HG03442 (cell line): ENCODE results near the gene SIGLEC15.
"Not testable (repeated sequence)": the region's sequence is repeated elsewhere in the genome, so short reads cannot be mapped to it uniquely, and the experiment has no call there.

Source experiments
- ATAC-seq: cut with Tn5 transposase; IDR thresholded peaks from one replicate; pipeline ENCODE4 v1.9.1; 2021; ENCODE audit warnings: mild to moderate bottlenecking, moderate library complexity; ENCODE audit not compliant: unreplicated experiment

The SIGLEC15 gene, protein sequence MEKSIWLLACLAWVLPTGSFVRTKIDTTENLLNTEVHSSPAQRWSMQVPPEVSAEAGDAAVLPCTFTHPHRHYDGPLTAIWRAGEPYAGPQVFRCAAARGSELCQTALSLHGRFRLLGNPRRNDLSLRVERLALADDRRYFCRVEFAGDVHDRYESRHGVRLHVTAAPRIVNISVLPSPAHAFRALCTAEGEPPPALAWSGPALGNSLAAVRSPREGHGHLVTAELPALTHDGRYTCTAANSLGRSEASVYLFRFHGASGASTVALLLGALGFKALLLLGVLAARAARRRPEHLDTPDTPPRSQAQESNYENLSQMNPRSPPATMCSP

DNA sequence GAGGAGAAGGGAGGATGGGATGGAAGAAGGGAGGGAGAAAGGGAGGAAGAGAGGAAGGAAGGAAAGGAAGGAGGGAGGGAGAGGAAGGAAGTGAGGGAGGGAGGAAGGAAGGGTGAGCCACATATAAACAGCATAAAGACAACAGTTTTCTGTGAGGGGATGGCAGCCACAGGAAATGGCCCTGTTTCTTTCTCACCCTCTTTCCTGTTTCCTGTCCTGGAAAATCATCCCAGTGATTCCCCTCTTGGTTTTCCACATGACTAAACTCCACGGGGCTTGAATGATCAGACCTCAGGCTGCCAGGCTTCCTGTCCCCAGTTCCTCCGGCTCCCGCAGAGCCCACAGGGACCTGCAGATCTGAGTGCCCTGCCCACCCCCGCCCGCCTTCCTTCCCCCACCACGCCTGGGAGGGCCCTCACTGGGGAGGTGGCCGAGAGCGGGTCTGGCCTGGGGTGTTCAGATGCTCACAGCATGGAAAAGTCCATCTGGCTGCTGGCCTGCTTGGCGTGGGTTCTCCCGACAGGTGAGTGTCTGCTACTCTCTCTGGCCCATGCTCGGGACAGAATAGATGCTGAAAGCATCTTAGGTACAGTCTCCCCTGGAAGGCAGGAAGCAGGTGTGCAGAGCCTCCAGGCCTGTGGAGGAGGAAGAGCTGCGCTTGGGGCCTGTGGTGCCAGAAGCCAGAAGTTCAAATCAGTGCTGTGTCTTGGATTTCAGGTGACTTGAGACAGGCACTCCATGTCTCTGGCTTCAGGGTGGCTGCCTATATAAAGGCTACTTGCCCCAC lies at the start of gene SIGLEC15:
Gene SIGLEC15, plus strand, starts transcription at position 418 of the 787 bp plus-strand sequence. Its CDS starts 54 bp downstream, at position 472.
- no peak for ATAC-seq

DNA sequence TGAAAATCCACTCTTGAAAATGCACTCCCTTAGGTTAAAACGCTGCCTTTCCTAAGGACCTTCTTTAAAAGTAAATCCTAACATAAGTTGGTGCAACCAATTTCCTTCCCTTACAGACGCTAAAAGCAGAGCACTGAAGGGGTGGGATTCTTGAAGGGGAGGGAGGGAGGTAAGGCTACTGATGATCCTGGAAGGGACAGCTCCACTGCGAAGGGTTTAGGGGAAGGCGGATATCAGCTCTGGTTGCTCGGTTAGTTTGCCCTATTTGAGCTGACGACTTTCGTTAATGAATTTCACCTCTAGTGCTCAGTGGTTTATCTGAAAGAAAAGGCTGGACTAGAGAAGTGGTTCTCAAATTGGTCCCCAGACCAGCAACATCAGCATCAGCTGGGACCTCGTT lies 49.7 kb upstream of the SIGLEC15 start:
- ATAC-seq = no peak

DNA sequence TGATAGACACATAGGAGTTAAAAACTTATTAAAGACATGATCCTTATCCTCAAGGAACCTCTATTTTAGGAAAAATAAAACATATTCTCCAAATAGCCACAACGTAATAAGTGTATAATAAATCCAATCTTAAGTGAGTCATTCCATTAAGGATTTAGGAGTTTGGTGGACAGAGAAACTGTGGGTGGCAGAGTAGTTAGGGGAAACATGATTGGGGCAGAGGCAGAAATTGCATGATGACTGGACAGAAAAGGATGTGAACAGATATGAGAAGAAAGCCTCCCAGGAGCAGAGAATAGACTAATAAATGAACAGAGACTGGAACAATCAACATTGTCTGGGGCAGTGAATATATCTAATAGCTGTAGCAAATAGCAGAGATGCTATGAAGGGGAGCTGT lies 48.1 kb upstream of the SIGLEC15 start:
- no peak for ATAC-seq

DNA sequence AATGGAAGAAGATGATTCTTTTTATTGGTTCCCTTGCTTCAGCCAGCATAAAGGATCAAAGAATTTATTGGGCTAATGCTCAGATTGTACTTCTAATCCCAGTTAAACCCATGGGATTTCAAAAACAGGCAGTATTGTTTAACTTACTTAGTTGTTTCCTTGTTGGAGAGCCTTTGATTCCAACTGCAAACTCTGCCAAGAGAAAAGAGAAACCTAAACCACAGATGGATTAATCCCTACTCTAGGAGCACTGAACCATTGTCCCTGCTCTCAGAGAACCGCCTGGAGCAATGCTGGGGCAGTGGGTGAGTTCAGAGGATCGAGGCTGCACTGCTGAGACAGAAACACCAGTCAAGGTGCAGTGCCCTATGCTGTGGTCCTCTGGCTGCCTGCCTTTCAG lies 44.9 kb upstream of the SIGLEC15 start:
- ATAC-seq = no peak

DNA sequence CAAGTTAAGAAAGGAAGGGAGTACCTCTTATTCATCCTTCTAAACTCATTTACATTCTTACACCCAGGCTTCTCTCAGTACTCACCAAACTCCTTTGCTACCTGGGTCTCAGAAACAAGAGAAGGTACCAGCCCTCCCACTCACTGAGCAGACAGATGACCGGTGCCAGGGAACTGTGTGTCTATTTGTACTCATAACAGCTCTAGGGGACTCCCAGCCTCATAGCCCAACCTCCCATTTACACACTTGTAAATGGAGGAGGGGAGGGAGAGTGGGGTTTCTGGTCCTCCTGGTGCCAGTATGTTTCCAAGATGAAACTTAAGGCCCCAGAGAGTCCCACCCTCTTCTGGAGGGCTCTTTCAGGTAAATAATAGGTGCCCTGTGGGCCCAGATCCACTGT lies 42.8 kb upstream of the SIGLEC15 start:
- no peak for ATAC-seq

DNA sequence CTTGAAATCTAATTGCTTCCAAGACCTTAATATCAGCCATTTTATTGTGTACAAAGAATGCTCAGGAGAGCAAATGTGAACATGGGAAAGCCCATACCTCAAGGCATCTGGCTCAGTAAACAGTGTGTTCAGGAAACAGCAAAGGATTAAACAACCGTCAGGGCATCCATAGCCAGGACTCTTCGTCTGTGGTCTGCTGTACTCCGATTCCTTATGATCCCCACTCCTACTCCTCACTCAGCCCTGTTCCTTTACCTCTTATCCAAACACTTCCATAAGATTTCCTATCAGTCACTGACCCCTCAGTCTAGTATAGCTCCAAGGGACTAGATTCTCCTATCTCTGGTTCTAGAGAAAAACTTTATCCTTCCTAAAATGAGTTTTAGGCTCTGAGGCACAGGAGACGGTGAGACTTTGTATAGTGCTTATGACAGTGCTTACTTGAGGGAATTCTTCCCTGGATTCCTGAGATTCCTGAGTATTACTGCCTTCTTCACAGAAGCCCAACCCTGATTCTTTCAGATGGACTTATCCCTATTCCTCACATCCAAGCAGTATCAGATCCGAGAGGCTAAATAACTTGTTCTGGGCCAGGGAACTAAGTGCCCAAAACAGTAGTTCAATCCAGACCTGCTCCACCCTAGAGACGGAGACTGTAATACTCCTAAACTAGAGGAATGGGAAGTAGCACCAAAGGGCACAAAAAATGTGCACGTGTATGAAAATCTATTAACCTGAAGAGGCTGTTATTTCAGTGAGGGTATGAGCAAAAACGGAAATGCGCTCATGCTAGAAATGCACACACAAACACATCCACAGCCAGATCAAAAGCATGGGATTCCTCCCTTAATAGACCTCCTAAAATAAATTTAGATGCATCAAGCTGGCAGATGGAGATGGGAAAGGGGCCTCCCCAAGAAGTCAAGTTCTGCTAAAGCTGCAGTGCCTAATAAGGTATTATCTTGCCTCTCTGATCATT lies 42.1 kb upstream of the SIGLEC15 start:
- no peak for ATAC-seq

DNA sequence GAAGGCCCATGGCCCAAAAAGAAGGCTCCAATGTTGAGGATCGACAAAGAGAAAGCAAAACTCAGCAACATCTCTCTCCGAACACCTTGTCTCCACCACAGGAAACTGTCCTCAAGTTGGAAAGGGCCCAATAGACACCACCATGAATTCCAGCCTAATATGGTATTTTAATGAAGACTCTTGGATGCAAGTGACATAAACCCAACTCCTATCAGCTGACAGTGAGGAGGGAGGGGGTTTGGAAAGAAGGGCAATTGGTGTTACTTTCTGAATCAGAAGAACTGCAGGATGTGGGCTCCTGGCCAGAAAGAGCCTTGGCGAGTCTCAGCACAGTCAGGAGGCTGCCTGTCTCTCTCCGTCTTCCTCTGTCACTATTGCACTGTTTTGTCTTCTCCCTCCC lies 40.3 kb upstream of the SIGLEC15 start:
- ATAC-seq = peak; percentile 46

DNA sequence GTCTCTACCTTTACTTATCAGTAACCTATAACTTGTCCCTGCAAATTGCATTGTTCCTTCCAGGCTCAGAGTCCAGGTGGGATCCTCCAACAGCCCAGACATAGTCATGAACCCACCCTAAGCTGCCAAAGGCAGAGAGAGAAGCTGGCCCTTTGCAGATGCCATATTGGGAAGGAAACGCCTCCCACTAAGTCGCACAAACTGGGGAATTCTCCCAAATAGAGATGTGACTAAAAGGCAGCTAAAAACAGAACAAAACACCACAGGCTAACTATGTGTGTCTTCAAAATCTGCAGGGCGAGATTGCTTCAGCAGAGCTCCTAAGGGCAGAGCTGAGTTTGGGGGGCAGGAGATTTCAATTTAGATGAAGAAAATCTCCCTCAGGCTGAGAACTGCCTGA lies 38.5 kb upstream of the SIGLEC15 start:
- no peak for ATAC-seq

DNA sequence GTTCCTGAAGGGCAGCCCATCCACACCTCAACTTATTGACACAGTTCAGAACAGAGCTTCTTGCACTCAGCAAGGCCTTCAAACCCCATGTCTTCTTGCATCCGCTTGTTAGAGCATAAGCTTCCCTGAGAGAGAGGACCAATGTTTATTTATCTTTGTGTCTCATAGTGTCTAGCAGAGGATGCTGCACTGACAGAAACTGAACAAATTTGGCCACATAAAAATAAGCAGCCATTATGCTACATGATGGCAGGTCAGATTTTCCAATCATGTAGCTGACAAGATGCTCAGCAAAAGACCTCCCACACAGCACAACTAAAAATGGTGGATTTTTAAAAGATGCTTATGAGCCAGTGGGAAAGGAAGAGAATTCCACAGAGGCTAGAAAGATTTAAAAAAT lies 38.1 kb upstream of the SIGLEC15 start:
- no peak for ATAC-seq

DNA sequence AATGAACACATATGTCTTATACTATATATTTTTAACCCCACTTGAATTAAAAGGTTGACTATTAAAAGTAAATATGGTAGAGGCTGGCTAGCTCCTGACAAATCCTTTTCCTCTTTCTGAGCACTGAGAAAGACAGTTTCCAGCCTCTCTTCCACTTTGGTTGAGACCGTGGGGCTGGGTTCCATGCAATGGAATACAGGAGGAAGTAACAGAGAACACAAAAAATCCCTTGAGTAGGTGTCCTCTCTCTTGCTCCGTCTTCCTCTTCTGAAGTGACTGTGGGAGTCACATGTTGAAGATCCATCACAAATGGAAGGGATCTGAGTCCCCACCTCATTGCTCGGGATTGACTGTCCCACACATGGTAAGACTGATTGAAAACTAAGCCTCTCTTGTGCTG lies 36.6 kb upstream of the SIGLEC15 start:
- ATAC-seq = no peak

DNA sequence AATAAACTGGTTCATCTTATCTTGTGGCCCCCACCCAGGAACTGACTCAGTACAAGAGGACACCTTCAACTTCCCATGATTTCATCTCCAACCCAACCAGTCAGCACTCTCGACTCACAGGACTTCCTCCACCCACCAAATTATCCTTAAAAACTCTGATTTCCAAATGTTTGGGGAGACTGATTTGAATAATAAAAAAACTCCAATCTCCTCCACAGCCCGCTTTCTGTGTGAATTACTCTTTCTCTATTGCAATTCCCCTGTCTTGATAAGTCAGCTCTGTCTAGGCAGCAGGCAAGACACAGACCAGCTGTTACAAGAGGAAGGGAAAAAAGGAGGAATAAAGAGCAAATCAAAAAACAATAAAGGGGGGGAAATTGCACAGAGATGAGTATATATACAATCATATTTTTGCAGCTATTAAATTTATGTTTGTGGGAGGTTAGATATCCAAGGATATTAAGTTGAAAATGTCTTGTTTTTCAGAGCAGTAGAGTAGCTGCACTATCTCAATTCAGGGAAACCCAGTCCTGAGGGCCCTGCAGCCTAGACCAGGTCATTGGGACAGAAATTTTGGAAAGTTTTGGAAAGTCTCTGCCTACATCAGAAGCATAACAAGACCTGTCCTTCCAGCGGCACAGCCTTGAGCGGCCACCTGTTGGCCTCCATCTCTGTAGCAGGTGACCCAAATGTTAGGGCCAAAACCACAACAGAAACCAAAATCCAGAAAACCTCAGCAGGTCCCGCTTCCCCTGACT lies 32.8 kb upstream of the SIGLEC15 start:
- ATAC-seq = no peak

DNA sequence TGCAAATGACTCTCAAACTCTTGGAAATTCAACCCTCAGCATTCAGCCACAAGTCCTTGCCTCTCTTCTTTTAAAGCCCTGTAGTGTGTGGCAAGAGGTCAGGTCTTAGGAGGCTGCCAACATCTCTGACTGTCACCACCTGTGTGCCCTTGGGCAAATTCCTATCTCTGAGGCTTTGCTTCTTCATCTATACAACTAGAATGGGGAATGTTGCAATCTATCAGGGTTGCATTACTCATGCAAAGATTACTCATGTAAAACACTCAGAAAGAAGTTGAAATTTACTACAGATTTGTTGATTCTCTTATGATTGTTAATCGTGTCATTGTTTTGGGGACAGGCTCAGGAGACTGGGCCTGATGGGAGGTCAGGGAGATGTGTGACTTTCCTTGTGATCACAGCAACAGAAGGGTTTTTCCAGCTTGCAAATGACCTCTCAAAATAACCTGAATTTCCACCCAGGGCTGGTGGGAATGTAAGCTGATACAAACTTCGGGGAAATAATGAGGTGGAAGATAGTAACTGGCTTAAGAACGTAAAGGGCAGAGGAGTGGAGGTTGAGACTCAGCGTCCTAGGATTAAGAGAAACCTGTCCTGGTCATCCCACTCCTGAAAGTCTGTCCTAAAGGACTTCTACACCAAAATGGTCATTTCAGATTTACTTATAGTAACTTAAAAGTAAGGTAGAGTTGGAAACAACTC lies 32.1 kb upstream of the SIGLEC15 start:
- ATAC-seq = no peak

DNA sequence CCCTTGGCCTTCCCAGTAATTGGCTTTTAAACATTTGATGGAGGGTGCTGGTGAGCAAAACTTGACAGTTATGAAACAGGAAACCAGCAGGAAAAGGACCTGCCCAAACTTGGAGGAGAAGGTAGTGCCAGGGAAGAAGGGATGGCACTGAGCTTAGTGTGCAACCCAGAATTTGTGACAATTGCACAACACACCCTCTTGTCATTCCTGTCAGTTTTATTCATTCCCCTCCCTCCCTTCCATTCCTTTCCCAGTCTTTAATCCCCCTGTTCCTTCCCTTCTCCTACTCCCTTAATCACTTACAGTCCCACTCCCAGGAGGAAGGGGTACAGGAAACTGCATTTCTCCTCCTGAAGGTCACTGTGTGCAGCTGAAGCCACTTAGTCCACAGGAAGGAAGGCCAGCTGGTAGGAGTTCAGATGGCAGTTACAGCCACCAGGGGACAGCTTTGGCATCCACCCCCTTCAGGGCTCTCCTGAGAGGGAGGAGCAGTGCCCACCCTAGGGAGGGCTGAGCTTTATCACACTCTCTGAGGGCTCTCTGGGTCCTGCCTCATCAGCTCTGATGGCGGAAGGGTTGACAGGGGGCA lies 24.0 kb upstream of the SIGLEC15 start:
- no peak for ATAC-seq

DNA sequence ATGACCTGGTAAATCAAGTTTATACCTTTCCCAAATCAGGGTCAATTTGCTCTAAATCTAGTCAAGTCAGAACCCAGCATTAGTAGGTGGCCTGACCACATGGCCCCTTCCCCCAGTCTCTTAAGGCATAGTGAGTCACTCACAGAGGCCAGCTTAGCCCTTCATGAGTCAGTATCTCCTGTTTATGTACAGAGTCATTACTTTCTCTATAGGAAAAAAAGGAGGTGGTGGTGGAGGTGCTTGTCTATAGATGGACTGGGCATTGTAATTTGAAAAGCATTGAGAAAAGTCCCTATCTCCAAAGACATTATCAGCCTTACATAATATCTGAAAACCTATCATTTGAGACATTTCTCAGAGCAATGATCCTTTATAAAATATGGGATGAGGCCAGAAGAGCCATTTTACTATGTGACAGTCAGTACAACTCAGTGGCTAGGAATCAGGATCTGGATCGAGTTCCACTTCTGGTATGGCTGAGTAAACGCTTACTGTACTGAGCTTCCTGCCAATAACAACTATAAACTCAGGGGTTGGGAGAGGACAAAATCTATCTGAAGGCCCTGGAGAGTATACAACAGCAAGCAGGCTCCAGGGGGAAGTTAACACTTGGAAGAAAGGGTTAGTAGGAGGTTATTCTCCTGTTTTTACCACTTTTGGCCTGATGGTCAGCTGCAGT lies 22.5 kb upstream of the SIGLEC15 start:
- no peak for ATAC-seq

DNA sequence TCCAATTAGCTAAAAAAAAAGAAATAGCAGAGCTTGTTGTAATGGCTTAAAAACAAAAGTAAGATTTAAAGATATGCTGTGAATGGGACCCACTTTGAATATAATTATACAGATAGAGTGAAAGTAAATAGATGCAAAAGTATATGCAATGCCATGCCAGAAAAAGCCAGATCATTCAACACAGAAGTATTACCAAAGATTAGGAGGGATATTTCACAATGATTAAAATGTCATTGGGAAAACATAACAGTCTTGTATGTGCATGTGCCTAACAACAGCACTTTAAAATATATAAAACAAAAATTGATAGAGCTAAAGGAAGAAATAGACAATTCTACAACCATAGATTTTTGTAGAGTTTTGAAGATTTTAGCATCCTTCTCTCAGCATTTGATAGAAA lies 19.9 kb upstream of the SIGLEC15 start:
- ATAC-seq = no peak

DNA sequence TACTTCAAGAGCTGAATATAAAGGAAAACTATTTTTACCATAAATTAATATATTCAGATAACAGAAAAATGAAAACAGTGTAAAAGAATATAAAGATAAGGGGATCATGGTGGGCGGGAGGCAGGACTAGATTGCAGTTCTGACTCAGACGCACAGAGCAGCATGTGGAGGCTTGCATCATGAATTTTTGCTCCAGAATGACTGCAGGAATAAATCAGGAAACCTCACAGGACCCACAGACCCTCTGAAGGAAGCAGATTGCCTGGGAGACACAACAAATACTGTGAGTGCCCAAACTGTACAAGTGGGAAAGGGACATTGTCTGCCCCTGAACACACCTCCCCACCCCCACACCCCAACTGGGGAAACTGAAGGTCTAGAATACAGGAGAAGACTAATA lies 19.2 kb upstream of the SIGLEC15 start:
- no peak for ATAC-seq

DNA sequence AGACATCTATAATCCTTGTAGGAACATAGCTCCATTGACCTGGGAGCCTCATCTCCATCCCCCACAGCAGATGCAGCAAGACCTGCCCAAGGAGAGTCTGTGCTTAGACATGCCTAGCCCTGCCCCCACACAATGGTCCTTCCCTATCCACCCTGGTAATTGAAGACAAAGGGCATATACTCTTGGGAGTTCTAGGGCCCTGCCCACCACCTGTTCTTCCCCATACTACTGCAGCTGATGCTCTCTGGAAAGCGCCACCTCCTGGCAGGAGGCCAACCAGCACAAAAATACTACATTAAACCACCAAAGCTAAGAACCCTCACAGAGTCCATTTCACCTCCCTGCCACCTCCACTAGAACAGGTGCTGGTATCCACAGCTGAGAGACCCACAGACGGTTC lies 18.3 kb upstream of the SIGLEC15 start:
- not testable (repeated sequence) for ATAC-seq

DNA sequence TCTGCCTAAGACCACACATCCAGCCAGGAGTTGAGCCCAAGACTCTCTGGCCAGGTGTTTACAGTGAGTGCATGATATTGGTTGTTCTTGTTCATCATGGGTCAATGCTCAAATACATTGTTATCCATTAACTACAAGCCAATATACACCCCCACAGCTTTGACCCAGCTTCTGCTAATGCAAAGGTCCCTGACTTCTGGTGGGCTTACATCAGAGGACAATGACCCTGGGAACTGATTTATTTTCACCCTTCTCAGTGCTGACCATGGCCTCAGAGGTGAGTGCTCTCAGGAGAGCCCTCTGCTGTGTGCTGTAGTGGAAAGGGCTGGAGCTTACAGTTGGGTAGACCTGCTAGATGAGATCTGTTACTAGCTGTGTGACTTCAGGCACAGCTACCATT lies 10.7 kb upstream of the SIGLEC15 start:
- ATAC-seq = not testable (repeated sequence)

DNA sequence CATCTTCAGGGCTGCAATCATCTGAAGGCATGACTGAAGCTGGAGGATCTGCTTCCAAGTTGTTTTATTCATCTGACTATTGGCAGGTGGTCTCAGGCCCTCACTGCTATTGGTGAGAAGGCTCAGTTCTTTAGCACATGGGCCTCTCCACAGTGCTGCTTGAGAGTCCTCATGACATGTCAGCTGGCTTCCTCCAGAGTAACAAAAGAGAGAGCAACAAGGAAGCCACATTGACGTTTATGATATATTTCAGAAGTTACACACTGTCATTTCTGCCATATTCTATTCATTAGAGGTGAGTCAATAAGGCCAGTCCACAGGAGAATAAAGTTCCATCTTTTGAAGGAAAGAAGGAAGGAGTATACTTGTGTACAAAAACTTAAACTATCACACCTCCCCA lies 7.9 kb upstream of the SIGLEC15 start:
- ATAC-seq = no peak
